Measurements from ENCODE around the gene RD3L.

Gene RD3L

DNA sequence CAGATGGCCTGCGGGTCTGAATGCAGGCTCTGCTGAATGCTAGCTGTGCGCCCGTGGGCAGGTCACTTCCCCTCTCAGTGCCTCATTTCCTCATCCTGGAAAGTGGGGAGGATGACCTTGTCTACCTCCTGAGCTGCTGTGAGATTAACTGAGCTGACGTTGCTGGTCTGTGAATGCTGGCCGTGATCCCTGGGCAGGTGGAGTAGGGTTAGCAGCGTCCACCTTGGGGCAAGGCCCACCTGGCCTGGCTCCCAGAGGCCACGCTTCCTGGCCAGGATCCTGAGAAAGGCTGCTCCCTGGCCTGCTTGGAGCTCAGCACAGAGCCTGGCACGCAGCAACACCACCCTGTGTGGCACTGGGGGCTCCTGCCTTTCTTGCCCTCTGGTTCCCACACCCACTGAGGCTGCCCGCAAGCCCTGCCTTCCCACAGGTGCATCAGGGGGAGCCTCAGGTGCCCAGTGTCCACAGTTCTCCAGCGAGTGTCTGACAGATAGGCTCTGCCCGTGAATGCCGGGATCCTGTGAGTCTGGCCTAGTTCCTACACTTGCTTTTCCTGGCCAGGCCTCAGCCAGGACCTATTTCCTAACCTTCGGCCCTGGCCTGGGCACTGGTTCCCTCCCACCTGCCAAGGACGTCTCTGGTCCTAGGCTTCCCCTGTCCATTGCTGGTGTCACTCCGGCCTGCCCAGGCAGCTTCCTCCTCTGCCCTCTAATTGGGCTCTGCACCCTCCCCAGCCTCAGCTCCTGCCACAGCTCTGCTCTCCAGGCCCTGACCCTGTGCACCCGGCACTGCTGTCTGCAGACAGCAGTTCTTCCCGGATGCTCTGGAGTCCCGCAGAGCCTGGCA, 51.3 kb downstream of the RD3L start:
- TF ChIP-seq EZH2 (IDR thresholded peaks at IDR 0.05; ENCODE audit: borderline replicate concordance, low read depth, low read length, severe bottlenecking) (no peak), CTCF (IDR thresholded peaks at IDR 0.05; ENCODE audit: borderline replicate concordance, extremely low read depth, low read length, poor library complexity, severe bottlenecking) (no peak)

More for the DNA sequence above, 51.3 kb downstream of the RD3L start:
- no peak overlapping the region for H3K4me3 ChIP-seq (ENCODE audit: low read depth in 1 of 2, low read length in 2 of 2)
- H3K36me3 ChIP-seq (ENCODE audit: insufficient read depth, low read length): no peaks in the 10 kb centered on the region
- H3K4me1 ChIP-seq (ENCODE audit: insufficient read depth, low read length): no peaks in the 10 kb centered on the region
- H3K27ac ChIP-seq (ENCODE audit: low read length): no peak overlapping the region
- no peak for ATAC-seq (ENCODE audit: insufficient read depth, low read depth)
- no peak overlapping the region for H2AFZ ChIP-seq (ENCODE audit: low read depth, low read length)
- no peaks in the 10 kb centered on the region for H3K79me2 ChIP-seq (ENCODE audit: insufficient read depth, low read length)
- DNase-seq: no peak
- H3K4me2 ChIP-seq (ENCODE audit: insufficient read depth, low read length): no peak overlapping the region
- no peaks in the 10 kb centered on the region for H4K20me1 ChIP-seq (ENCODE audit: insufficient read depth, low read length)
- no peaks in the 10 kb centered on the region for H3K9me3 ChIP-seq (ENCODE audit: insufficient read depth, low read length, severe bottlenecking)
- no peaks in the 10 kb centered on the region for H3K27me3 ChIP-seq (ENCODE audit: insufficient read depth, low read length, poor library complexity)
- no peak overlapping the region for H3K9ac ChIP-seq (ENCODE audit: low read depth, low read length)

Data from DND-41 (cell line).